HG02571 (cell line): ENCODE results near the gene TBR1.

ENCODE experiments used
- ATAC-seq: cut with Tn5 transposase; IDR thresholded peaks from one replicate; pipeline ENCODE4 v1.9.1; 2021; ENCODE audit warnings: mild to moderate bottlenecking, moderate library complexity; ENCODE audit not compliant: unreplicated experiment

The TBR1 gene

GRCh38 chr2:161414042-161415033 is 1.8 kb upstream of the TBR1 start:
- peak; percentile 32 for ATAC-seq

DNA sequence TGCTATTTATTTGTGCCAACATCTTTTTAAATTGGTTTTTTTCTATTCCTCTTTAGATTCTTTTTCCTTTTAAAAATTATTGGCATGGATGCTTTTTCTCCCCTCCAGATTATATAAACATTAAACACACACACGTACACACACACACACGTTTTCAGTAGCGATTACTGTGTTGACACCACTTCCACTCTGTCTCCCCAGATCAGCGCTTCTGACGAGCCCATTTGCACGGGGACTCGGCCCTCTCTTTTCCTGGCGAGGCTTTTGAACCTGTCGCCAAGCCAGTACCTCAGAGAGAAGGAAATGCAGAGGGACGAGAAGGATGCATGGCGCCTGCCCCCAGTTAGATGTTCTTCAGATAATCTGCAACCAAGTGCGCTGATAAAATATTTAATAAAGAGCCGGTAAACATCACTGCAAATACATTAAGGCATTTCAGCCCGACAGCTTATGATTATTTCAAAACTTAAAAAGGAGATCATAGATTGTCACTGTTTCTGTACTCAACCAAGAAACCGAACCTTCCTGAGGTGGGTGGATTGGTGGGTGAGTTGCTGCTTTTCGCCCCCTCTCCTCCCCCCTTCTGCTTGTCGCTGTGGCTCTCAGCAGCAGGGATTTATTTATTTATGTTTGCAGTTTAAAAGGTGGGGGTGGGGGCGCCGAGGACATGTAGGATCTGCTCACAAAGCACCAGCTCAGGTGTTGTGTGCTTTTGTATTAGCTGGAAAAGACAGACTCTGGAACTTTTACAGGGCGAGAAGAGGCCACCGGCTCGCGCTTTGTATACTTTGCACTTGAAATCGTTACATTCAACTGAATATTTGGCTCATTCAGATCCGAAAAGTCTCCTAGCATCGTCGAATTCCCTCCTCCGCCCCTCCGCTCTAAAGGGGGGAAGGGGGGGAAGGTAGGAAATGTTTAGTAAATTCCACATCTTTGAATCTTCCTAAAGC is 787 bp upstream of the TBR1 start:
- peak; percentile 34 for ATAC-seq

- no peak for ATAC-seq
Measured at GRCh38 chr2:161416708-161417437, 776 bp downstream of the TBR1 start.

- ATAC-seq = no peak
Measured at GRCh38 chr2:161417438-161418274, 1.6 kb downstream of the TBR1 start.

GRCh38 chr2:161418275-161418714 is 2.2 kb downstream of the TBR1 start:
- ATAC-seq = no peak

DNA sequence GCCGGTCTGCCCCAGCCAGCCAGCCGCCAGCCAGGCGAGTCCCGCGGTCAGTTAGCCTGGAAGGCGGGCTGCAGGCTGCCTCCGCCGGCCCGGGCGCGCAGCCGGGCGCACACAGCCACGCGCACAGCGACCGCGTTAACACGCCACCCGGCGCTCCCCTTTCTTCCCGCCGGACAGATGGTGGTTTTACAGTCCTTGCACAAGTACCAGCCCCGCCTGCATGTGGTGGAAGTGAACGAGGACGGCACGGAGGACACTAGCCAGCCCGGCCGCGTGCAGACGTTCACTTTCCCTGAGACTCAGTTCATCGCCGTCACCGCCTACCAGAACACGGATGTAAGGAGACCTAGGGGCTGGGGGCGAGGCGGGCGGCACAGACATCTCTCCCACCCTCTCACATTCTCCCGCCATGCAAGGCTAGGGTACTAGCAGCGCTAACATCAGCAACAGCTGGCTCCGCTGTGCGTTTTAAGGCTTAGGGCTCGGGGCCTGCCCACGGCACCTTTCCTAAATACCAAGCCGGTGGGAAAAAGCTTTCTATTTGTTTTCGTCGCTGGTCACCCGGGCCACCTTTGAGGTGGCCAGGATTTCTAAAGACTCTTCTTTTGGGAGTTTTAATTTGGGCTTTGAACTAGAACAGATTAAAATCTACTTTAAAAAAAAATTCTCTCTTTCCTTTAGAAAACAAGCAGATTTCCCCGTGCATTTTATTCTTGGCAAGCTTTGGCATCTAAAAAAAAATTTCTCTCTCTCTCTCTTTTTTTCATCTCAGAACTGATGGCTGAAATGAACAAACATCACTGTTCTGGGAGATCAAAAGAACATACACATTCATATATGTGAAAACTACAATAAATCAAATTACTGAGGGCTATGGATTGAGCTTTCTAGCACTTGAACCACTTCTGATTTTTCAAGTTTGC is 2.9 kb downstream of the TBR1 start:
- no peak for ATAC-seq

- ATAC-seq = no peak
Measured at GRCh38 chr2:161419638-161420190, 3.6 kb downstream of the TBR1 start.

DNA sequence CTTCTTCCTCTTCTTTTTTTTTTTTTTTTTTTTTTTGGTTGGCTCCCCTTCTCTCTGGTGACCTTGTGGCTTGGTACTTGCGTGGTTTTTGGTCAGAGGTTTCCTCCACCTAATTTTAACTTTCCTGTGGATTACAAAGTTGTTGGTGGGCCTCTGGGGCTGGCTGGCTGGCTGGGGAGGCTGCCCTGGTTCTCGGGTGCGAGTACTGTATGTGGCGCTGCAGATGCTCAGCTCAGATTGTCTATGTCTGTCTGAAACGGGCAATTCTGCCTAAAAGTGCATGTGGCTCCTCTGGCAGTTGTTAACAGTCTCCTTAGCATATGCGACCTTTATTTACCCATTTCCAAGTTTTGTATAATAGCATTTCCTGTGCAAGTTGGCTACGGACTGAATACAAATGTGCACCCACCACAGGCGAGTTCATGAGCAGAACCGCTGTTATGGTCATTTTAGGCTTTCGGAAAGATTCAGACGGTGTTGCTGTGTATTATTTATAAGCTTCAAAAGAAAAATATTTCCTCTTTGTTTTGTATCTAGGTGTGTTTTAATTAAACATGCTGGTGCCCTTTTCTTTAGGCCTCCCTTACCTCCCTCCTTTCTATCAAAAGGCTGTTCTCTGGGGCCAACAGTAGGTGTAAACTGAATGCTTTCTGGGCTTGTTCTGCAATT is 4.4 kb downstream of the TBR1 start:
- no peak for ATAC-seq

DNA sequence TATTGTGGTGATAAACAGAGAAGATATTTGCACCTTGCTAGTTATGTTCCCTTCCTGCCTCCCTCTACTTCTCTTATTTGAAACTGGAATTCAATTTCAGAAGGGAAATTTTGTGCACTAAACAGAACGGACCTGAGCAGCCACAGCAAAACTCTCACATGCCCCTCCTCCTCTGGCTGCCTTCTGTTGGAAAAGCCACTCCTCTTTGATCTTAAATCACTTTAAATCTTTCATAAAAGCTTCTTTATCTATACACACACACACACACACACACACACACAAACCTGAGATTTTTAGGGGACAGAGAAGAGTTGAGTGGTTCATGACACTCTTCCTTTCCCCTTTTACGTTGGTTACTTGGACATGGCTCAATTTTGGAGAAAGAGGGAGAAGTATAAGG is 5.6 kb downstream of the TBR1 start:
- no peak for ATAC-seq

GRCh38 chr2:161422816-161423403 is 6.8 kb downstream of the TBR1 start:
- no peak for ATAC-seq

DNA sequence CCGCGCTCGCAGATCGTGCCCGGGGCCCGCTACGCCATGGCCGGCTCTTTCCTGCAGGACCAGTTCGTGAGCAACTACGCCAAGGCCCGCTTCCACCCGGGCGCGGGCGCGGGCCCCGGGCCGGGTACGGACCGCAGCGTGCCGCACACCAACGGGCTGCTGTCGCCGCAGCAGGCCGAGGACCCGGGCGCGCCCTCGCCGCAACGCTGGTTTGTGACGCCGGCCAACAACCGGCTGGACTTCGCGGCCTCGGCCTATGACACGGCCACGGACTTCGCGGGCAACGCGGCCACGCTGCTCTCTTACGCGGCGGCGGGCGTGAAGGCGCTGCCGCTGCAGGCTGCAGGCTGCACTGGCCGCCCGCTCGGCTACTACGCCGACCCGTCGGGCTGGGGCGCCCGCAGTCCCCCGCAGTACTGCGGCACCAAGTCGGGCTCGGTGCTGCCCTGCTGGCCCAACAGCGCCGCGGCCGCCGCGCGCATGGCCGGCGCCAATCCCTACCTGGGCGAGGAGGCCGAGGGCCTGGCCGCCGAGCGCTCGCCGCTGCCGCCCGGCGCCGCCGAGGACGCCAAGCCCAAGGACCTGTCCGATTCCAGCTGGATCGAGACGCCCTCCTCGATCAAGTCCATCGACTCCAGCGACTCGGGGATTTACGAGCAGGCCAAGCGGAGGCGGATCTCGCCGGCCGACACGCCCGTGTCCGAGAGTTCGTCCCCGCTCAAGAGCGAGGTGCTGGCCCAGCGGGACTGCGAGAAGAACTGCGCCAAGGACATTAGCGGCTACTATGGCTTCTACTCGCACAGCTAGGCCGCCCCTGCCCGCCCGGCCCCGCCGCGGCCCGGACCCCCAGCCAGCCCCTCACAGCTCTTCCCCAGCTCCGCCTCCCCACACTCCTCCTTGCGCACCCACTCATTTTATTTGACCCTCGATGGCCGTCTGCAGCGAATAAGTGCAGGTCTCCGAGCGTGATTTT is 7.6 kb downstream of the TBR1 start:
- no peak for ATAC-seq

GRCh38 chr2:161424394-161424769 is 8.3 kb downstream of the TBR1 start:
- ATAC-seq = no peak

DNA sequence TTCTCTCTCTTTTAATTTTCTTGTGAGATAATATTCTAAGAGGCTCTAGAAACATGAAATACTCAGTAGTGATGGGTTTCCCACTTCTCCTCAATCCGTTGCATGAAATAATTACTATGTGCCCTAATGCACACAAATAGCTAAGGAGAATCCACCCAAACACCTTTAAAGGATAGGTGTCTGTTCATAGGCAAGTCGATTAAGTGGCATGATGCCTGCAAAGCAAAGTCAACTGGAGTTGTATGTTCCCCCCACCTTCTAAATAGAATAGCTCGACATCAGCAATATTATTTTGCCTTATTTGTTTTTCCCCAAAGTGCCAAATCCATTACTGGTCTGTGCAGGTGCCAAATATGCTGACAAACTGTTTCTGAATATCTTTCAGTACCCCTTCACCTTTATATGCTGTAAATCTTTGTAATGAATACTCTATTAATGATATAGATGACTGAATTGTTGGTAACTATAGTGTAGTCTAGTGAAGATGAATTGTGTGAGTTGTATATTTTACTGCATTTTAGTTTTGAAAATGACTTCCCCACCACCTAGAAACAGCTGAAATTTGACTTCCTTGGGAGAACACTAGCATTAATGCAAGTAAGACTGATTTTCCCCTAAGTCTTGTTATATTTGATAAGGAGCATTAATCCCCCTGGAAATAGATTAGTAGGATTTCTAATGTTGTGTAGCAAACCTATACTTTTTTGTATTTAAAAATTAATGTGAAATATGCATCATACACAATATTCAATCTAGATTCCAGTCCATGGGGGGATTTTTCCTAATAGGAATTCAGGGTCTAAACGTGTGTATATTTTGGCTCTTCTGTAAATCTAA is 9.0 kb downstream of the TBR1 start:
- no peak for ATAC-seq

DNA sequence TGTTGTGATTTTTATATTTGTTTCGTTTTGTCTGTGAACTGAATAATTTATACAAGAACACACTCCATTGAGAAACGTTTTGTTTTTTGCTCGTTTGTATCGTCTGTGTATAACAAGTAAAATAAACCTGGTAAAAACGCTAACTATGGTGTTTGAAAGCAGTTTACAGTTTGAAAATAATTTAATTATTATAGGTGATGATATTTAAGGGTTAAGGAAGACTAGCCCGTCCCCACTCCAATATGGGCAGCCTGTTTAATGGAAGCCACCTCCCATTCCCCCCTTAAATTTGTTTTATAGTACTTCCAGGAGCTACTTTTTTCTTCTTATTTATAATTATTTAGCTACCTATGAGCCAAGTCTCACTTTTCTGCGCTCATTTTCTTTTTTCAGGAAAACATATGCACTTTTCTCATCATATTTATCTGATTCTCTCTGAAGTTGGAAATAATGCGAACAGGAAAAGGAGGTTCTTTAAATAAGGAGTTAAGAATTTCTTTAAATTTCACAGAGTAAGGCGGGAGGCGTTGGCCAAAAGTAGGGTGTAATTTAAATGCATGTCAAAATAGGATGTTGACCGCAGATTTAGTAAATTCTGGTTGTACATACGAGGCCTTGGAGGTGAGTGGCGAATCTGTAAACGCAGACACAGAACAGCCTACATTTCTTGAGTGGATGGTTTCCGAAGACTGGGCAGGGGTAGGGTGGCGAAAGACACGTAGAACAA is 9.8 kb downstream of the TBR1 start:
- no peak for ATAC-seq

DNA sequence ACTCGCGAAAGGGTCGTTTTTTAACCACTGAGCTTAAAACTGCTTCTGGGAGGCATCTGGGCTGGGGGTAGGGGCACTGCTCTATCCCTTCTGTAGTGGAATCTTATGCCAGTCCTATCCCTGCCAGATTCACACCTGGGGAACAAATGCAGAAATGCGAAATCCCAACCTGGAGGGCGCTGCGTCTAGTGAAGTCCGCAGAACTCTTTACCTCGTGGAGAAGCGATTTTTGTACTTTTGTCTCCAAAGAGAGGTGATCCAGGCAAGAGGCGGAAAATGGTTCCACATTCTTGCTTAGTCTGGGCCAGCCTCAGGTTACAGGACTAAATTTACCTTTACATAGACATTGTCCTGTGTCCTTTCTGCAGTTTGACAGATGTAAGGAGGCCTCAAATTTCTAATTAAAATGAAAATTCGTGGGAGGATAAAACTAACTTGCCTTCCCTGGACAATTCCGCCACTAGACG is 10.4 kb downstream of the TBR1 start:
- ATAC-seq = no peak
